GM19099 (cell line): Measurements from ENCODE around the gene KIF12.

Experiments used
- POLR2A ChIP-seq: IDR thresholded peaks from 3 replicates; pipeline ENCODE4 v1.6.1; 2011; ENCODE audit warnings: low read depth; ENCODE audit not compliant: insufficient read length; ENCODE audit errors: extremely low read depth

KIF12 gene

GRCh38 chr9:114114364-114114763 lies 15.3 kb upstream of the KIF12 start:
- no peak for TF ChIP-seq POLR2A

DNA sequence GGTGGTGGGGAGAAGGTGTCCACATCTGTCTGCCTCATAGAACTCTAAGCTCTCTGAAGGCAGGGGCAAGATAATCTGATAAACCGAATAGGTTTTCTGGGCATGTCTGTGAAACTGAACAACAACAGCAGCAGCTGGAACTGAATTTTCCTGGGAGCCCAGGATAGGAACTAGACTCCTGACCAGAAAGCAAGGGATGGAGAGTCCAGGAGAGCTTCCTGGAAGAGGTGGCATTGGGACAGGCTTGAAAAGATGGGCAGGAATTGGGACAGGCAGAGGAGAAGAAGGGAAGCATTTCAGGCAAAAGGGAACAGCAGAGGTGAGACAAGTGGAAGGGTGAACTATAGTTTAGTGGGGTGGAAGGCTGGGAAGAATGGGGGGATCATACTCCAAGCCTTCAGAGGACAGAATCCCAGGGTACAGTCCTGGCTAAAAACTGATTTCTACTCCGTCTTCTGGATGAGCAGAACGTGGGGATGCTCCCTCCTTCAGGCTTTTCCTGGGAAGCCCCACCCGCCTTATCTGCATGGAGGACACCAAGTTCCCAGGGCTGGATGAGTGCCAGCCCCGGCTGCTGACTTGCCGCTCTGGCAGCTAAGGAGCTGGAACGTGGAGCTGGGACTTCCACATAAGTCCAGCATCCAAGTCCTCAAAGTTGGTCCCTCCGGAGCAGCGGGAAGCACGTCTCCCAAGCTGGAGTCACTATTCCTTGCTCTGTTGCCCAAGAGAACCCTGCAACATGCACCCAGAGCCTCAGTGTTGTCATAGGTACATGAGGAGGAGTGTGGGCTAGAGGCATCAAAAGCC lies 13.9 kb upstream of the KIF12 start:
- TF ChIP-seq POLR2A = no peak

GRCh38 chr9:114112325-114112724 lies 13.2 kb upstream of the KIF12 start:
- no peak for TF ChIP-seq POLR2A

GRCh38 chr9:114110180-114110579 lies 11.1 kb upstream of the KIF12 start:
- no peak for TF ChIP-seq POLR2A

GRCh38 chr9:114109124-114109523 lies 10.0 kb upstream of the KIF12 start:
- TF ChIP-seq POLR2A = no peak

- no peak for TF ChIP-seq POLR2A
Measured at GRCh38 chr9:114108016-114108833, 9.1 kb upstream of the KIF12 start.

- TF ChIP-seq POLR2A = no peak
Measured at GRCh38 chr9:114107286-114108001, 8.4 kb upstream of the KIF12 start.

DNA sequence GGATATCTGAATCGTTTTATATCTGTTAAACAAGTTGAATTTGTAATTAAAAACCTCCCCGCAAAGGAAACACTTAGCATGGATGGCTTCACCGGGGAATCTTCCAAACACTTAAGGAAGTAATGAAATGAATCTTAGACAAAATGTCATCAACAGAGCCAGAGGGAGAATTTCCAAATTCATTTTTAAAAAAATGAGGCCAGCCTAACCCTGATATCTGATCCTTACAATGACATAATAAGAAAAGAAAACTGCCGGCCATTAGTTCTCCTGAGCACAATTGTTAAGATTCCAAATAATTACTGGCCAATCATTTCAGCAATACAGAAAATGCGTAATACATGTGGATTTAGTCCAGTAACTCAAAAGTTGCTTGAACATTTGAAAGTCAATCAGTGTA lies 6.1 kb upstream of the KIF12 start:
- TF ChIP-seq POLR2A = no peak

GRCh38 chr9:114102484-114102883 lies 3.4 kb upstream of the KIF12 start:
- no peak for TF ChIP-seq POLR2A

- no peak for TF ChIP-seq POLR2A
Measured at GRCh38 chr9:114100536-114100935, 1.4 kb upstream of the KIF12 start.

GRCh38 chr9:114099669-114100270 lies 678 bp upstream of the KIF12 start:
- TF ChIP-seq POLR2A = no peak

- no peak for TF ChIP-seq POLR2A
Measured at GRCh38 chr9:114098021-114098935, 814 bp downstream of the KIF12 start.

- TF ChIP-seq POLR2A = no peak
Measured at GRCh38 chr9:114097613-114098020, 1.5 kb downstream of the KIF12 start.
